ENCODE results near the gene RNASE12. TPM values are rescaled to one million over a fixed set of nuclear protein-coding genes. Genes with fewer than 3 reads are reported as not detected.

Gene RNASE12
- total RNA-seq, 2 experiments from 2014 or later: not detected

- CTCF ChIA-PET: interaction anchor here (0.8 to 2.9 kb wide), 14 partner anchors 8 to 287 kb away, joined by 3 to 15 read pairs (median 4); partner anchors contain the start of gene RNASE4
- POLR2A ChIA-PET: interaction anchor here (1.1 to 3.5 kb wide), 13 partner anchors 8 to 286 kb away, joined by 4 to 61 read pairs (median 10); partner anchors contain the start of genes APEX1, CCNB1IP1, OSGEP and PARP2
- Histone ChIP-seq H3K4me3 (ENCODE audit: low read length) (peak overlapping the region; percentile 64), H3K4me1 (ENCODE audit: insufficient read depth, low read length) (peaks cover 35% of the 10 kb centered on the region), H3K36me3 (ENCODE audit: insufficient read depth, low read length) (no peaks in the 10 kb centered on the region), H3K9me3 (ENCODE audit: control insufficient read depth in 1 of 2, insufficient read depth in 1 of 2, low read length in 2 of 2) (no peaks in the 10 kb centered on the region), H3K27me3 (ENCODE audit: control insufficient read depth in 1 of 2, insufficient read depth in 2 of 2, low read length in 2 of 2) (no peaks in the 10 kb centered on the region), H3K27ac (ENCODE audit: low read depth in 1 of 2, low read length in 2 of 2) (no peak overlapping the region)
- H3K36me3 Mint-ChIP-seq (ENCODE audit: low read depth): no peaks in the 10 kb centered on the region
- intact Hi-C loops (cut with DNase I, micrococcal nuclease): loop anchor here (2.0 to 5.0 kb wide), 3 partner anchors 17 to 272 kb away; partner anchors contain the start of gene PARP2 (in 1 of the 2)
- no peak overlapping the region for H3K27ac Mint-ChIP-seq
- TF ChIP-seq, protein P1, sequence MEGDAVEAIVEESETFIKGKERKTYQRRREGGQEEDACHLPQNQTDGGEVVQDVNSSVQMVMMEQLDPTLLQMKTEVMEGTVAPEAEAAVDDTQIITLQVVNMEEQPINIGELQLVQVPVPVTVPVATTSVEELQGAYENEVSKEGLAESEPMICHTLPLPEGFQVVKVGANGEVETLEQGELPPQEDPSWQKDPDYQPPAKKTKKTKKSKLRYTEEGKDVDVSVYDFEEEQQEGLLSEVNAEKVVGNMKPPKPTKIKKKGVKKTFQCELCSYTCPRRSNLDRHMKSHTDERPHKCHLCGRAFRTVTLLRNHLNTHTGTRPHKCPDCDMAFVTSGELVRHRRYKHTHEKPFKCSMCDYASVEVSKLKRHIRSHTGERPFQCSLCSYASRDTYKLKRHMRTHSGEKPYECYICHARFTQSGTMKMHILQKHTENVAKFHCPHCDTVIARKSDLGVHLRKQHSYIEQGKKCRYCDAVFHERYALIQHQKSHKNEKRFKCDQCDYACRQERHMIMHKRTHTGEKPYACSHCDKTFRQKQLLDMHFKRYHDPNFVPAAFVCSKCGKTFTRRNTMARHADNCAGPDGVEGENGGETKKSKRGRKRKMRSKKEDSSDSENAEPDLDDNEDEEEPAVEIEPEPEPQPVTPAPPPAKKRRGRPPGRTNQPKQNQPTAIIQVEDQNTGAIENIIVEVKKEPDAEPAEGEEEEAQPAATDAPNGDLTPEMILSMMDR (IDR thresholded peaks at IDR 0.05): no peak
- no peaks in the 10 kb centered on the region for H3K4me1 Mint-ChIP-seq (ENCODE audit: low read depth)
- ATAC-seq (ENCODE audit: poor library complexity) (peak; percentile 20), DNase-seq (peak in 2 of 14 experiments; percentile 26 to 33)
- H3K4me3 Mint-ChIP-seq: no peak overlapping the region
- H3K9me3 Mint-ChIP-seq: no peaks in the 10 kb centered on the region
- H3K27me3 Mint-ChIP-seq: peaks cover 15% of the 10 kb centered on the region
Measured at GRCh38 chr14:20614038-20614840, 23.1 kb upstream of the RNASE12 start.

- Histone ChIP-seq H3K27ac (ENCODE audit: low read depth in 1 of 2, low read length in 2 of 2) (peak overlapping the region in 1 of 2 donors; percentile 43), H3K36me3 (ENCODE audit: insufficient read depth, low read length) (no peaks in the 10 kb centered on the region), H3K4me3 (ENCODE audit: low read length) (peak overlapping the region; percentile 64), H3K4me1 (ENCODE audit: insufficient read depth, low read length) (peaks cover 37% of the 10 kb centered on the region), H3K9me3 (ENCODE audit: control insufficient read depth in 1 of 2, insufficient read depth in 1 of 2, low read length in 2 of 2) (no peaks in the 10 kb centered on the region), H3K27me3 (ENCODE audit: control insufficient read depth in 1 of 2, insufficient read depth in 2 of 2, low read length in 2 of 2) (no peaks in the 10 kb centered on the region)
- Mint-ChIP-seq H3K36me3 (ENCODE audit: low read depth) (no peaks in the 10 kb centered on the region), H3K4me3 (no peak overlapping the region), H3K4me1 (ENCODE audit: low read depth) (no peaks in the 10 kb centered on the region), H3K27ac (no peak overlapping the region), H3K27me3 (peaks cover 7% of the 10 kb centered on the region), H3K9me3 (no peaks in the 10 kb centered on the region)
- POLR2A ChIA-PET: interaction anchor here (1.0 to 3.5 kb wide), 15 partner anchors 9 to 285 kb away, joined by 3 to 61 read pairs (median 8); partner anchors contain the start of genes APEX1, CCNB1IP1, OSGEP and PARP2
- ATAC-seq (ENCODE audit: poor library complexity) (peak; percentile 83), DNase-seq (peak; percentile 65 to 95 (median 78))
- CTCF ChIA-PET: interaction anchor here (0.7 to 2.9 kb wide), 17 partner anchors 9 to 286 kb away, joined by 3 to 15 read pairs (median 4); partner anchors contain the start of genes APEX1 and RNASE4
- TF ChIP-seq, protein P1 (IDR thresholded peaks at IDR 0.05): peak; percentile 55
- intact Hi-C loops (cut with DNase I, micrococcal nuclease): loop anchor here (1.0 to 5.0 kb wide), 8 partner anchors 17 to 271 kb away; partner anchors contain the start of genes PARP2 (in 1 of the 2), RNASE4 (in 1 of the 2) and TEP1 (in 1 of the 2)
Measured at GRCh38 chr14:20613094-20614037, 22.2 kb upstream of the RNASE12 start.
